HepG2 (cell line): ENCODE results near the gene FRMPD2. TPM values are rescaled to one million over a fixed set of nuclear protein-coding genes. Genes with fewer than 3 reads are reported as not detected.

Experiments used
- ATAC-seq: fragments of 200-7000 bp; cut with Tn5 transposase; 3 replicates; pipeline ENCODE4 v1.9.1; 2020; ENCODE audit warnings: mild to moderate bottlenecking, moderate library complexity
- BruUV-seq: library from RNA; stranded (reverse); fragments of 400-500 nt; replicated peaks from 2 replicates; lab custom pipeline; 2021; lab: Mats Ljungman, UMichigan
- CTCF ChIA-PET: fragments of 300-600 bp; formaldehyde crosslinking; extraction: SDS; loops from one replicate; lab custom pipeline; 2021; ENCODE audit warnings: low total read pairs, inconsistent platforms, low intra/inter-chr PET ratio; lab: Yijun Ruan, JAX
- POLR2A ChIA-PET: fragments of 350-600 bp; sonication (Branson Sonifier 250); formaldehyde crosslinking; loops from one replicate; lab custom pipeline; 2020; ENCODE audit warnings: antibody characterized with exemption, inconsistent platforms; lab: Yijun Ruan, JAX
- DNase-seq: peaks from one replicate; pipeline ENCODE4 v3.0.0-alpha.2; 2015; ENCODE audit warnings: low spot score
- FAIRE-seq: peaks from 3 replicates; lab custom pipeline; 2011; peaks lifted over from hg19 to GRCh38; lab: Jason Lieb, UNC
- H2AFZ ChIP-seq: one replicate; pipeline ENCODE4 v1.6.1; 2011; ENCODE audit warnings: low read length, inconsistent platforms
- H3K27ac ChIP-seq: fragments of 300-600 bp; 3 replicates; pipeline ENCODE4 v1.8.0; 2011; ENCODE audit warnings: mixed run types, mild to moderate bottlenecking, mixed read lengths, low read length, inconsistent platforms; ENCODE audit not compliant: insufficient read depth; ENCODE audit errors: extremely low read length
- H3K27me3 ChIP-seq, 2 experiments: fragments of 200-600 bp in 1 of 2; 2 replicates in 1 of 2; 3 replicates in 1 of 2; pipeline versions ENCODE4 v1.6.0 to v1.8.0; 2011; ENCODE audit warnings: low read length in 2 of 2, mild to moderate bottlenecking in 2 of 2, moderate library complexity in 2 of 2, inconsistent platforms in 1 of 2; ENCODE audit not compliant: insufficient read depth in 2 of 2, control insufficient read depth in 1 of 2
- H3K36me3 ChIP-seq, 2 experiments: fragments of 200-600 bp in 1 of 2; replicated peaks in 1 of 2; 2 replicates in 1 of 2; 3 replicates in 1 of 2; pipeline versions ENCODE4 v1.5.1 to v1.8.0; 2011; ENCODE audit warnings: low read length in 2 of 2, inconsistent platforms in 1 of 2; ENCODE audit not compliant: insufficient read depth in 2 of 2, control insufficient read depth in 1 of 2
- H3K4me1 ChIP-seq: 2 replicates; pipeline ENCODE4 v1.5.1; 2012; ENCODE audit warnings: low read length, inconsistent platforms; ENCODE audit not compliant: insufficient read depth
- H3K4me2 ChIP-seq: 2 replicates; pipeline ENCODE4 v1.6.0; 2011; ENCODE audit warnings: low read depth, low read length, inconsistent platforms
- H3K4me3 ChIP-seq, 3 experiments: fragments of 200-600 bp in 1 of 3; sonication (generic), shearing (Covaris generic) in 1 of 3; replicated peaks in 1 of 3; 2 replicates each; pipeline ENCODE4 v1.5.1; 2011 to 2016; ENCODE audit warnings: low read length in 3 of 3, inconsistent platforms in 2 of 3, low read depth in 2 of 3, mild to moderate bottlenecking in 2 of 3, control low read depth in 1 of 3, mixed read lengths in 1 of 3; ENCODE audit not compliant: insufficient read depth in 1 of 3
- H3K79me2 ChIP-seq: one replicate; pipeline ENCODE4 v1.6.1; 2011; ENCODE audit warnings: low read length, inconsistent platforms; ENCODE audit not compliant: insufficient read depth
- H3K9ac ChIP-seq: 2 replicates; pipeline ENCODE4 v1.6.0; 2011; ENCODE audit warnings: mild to moderate bottlenecking, low read depth, low read length, inconsistent platforms; ENCODE audit not compliant: insufficient read depth
- H3K9me3 ChIP-seq: 2 replicates; pipeline ENCODE4 v1.5.1; 2012; ENCODE audit warnings: mild to moderate bottlenecking, low read length
- H4K20me1 ChIP-seq: 2 replicates; pipeline ENCODE4 v1.6.0; 2011; ENCODE audit warnings: inconsistent platforms, mild to moderate bottlenecking, low read length, moderate library complexity; ENCODE audit not compliant: insufficient read depth
- ATF6 ChIP-seq: sonication (generic); formaldehyde crosslinking; conservative IDR thresholded peaks from 2 replicates; pipeline ENCODE4 v1.4.0; 2020; ENCODE audit warnings: missing genetic modification reagents
- EEA1 ChIP-seq: sonication (generic); formaldehyde crosslinking; IDR thresholded peaks from 2 replicates; pipeline ENCODE4 v1.5.1; 2020; ENCODE audit warnings: mild to moderate bottlenecking, missing genetic modification reagents, borderline replicate concordance
- ELF1 ChIP-seq: sonication (generic); formaldehyde crosslinking; IDR thresholded peaks from 2 replicates; pipeline ENCODE4 v1.4.0; 2020; ENCODE audit warnings: missing genetic modification reagents
- FOXP4 ChIP-seq: sonication (generic); formaldehyde crosslinking; IDR thresholded peaks from 2 replicates; pipeline ENCODE4 v1.4.0; 2020; ENCODE audit warnings: missing genetic modification reagents
- HNRNPL ChIP-seq: fragments of 200-400 bp; formaldehyde crosslinking; IDR thresholded peaks from 2 replicates; pipeline ENCODE4 v1.6.1; 2017; ENCODE audit warnings: mild to moderate bottlenecking, low read depth, low read length
- IKZF4 ChIP-seq: sonication (generic); formaldehyde crosslinking; IDR thresholded peaks from 2 replicates; pipeline ENCODE4 v1.5.1; 2020; ENCODE audit warnings: borderline replicate concordance, mild to moderate bottlenecking, low read depth, missing genetic modification reagents; ENCODE audit errors: not compliant biosample characterization
- IKZF5 ChIP-seq: IDR thresholded peaks from 2 replicates; pipeline ENCODE4 v1.6.1; 2018; ENCODE audit warnings: missing genetic modification reagents, mild to moderate bottlenecking, missing compliant biosample characterization
- NFE2L1 ChIP-seq: sonication (generic); formaldehyde crosslinking; IDR thresholded peaks from 2 replicates; pipeline ENCODE4 v1.4.0; 2020; ENCODE audit warnings: missing genetic modification reagents, mild to moderate bottlenecking, borderline replicate concordance
- RBAK ChIP-seq: sonication (generic); formaldehyde crosslinking; IDR thresholded peaks from 2 replicates; pipeline ENCODE4 v1.5.1; 2020; ENCODE audit warnings: mild to moderate bottlenecking, missing genetic modification reagents
- THAP11 ChIP-seq: IDR thresholded peaks from 2 replicates; pipeline ENCODE4 v1.6.1; 2016; ENCODE audit warnings: missing biosample characterization, missing genetic modification reagents
- ZFX ChIP-seq: sonication (generic); formaldehyde crosslinking; IDR thresholded peaks from 2 replicates; pipeline ENCODE4 v1.4.0; 2020; ENCODE audit warnings: mild to moderate bottlenecking, low read depth, missing genetic modification reagents, moderate library complexity
- ZNF180 ChIP-seq: sonication (generic); formaldehyde crosslinking; IDR thresholded peaks from 2 replicates; pipeline ENCODE4 v1.4.0; 2020; ENCODE audit warnings: low read depth, missing genetic modification reagents, borderline replicate concordance
- ZNF576 ChIP-seq: sonication (generic); formaldehyde crosslinking; IDR thresholded peaks from 2 replicates; pipeline ENCODE4 v1.4.0; 2020; ENCODE audit warnings: mild to moderate bottlenecking, missing genetic modification reagents
- ZNF614 ChIP-seq: IDR thresholded peaks from 2 replicates; pipeline ENCODE4 v1.6.1; 2018; ENCODE audit warnings: missing biosample characterization, missing genetic modification reagents, inconsistent platforms, borderline replicate concordance
- ZNF839 ChIP-seq: sonication (generic); formaldehyde crosslinking; IDR thresholded peaks from 2 replicates; pipeline ENCODE4 v1.4.0; 2020; ENCODE audit warnings: missing genetic modification reagents, mild to moderate bottlenecking, borderline replicate concordance
- WGBS: methylation state at CpG from one replicate; pipeline ENCODE4 v1.1.6; 2017; ENCODE audit warnings: low lambda C conversion rate; 5-methylcytosine and 5-hydroxymethylcytosine counted together
- in situ Hi-C: cut with HindIII; loops from 2 replicates; pipeline ENCODE4 v1.10.0; 2017; ENCODE audit warnings: low pct_unique_long_range_greater_than_20kb; ENCODE audit not compliant: extremely low pct_ligation_motif_present
- intact Hi-C: fragments of 100-400 bp; cut with micrococcal nuclease; formaldehyde crosslinking; loops from one replicate; pipeline ENCODE4 v1.10.0; 2022; ENCODE audit not compliant: unreplicated experiment
- polyA plus RNA-seq, 8 experiments: library from polyadenylated mRNA; depleted of rRNA in 3 of 8; stranded (reverse) in 7 of 8; unstranded in 1 of 8; fragments of >200 nt; fragmentation: Illumina TruSeq in 4 of 8; extraction: Trizol in 4 of 8; gene quantifications; 2 replicates each; pipeline versions ENCODE4 v1.2.1 to v1.2.3, GENCODE V29; 2011 to 2016; ENCODE audit warnings: low read depth in 4 of 8, missing spikeins in 1 of 8, mixed read lengths in 1 of 8; ENCODE audit not compliant: insufficient read depth in 1 of 8
- total RNA-seq, 5 experiments: library from RNA; depleted of rRNA; stranded (reverse); fragments of >200 nt; fragmentation: Illumina TruSeq; extraction: Trizol; gene quantifications; 2 replicates each; pipeline ENCODE4 v1.2.3, GENCODE V29; 2016; ENCODE audit warnings: low read depth in 1 of 5

The FRMPD2 gene
- total and polyA plus RNA-seq, 2 of the 13 experiments (the other 11 are each of a cell fraction or from before 2014, with no cell fraction given), result 0.45 to 1.3 TPM

- Histone ChIP-seq H4K20me1 (no peaks in the 10 kb centered on the region), H3K9me3 (no peaks in the 10 kb centered on the region), H3K27ac (no peak overlapping the region), H3K4me2 (no peak overlapping the region), H3K4me3 (no peak overlapping the region), H2AFZ (no peak overlapping the region), H3K9ac (no peak overlapping the region), H3K79me2 (no peaks in the 10 kb centered on the region), H3K27me3 (0 out of 5 replicates have a peak, but pooled peaks cover 0 to 5% of the 10 kb centered on the region in 2 experiments), H3K4me1 (peaks cover 23% of the 10 kb centered on the region), H3K36me3 (no peaks in the 10 kb centered on the region)
- no peak for ATAC-seq
- DNase-seq, result no peak
- ChIA-PET CTCF (no interaction called here), POLR2A (no interaction called here)
- no TSS peak for BruUV-seq
- no peak for TF ChIP-seq ELF1 (CRISPR knock-in tag)
- no peak for TF ChIP-seq THAP11
- TF ChIP-seq IKZF4 (CRISPR knock-in tag), result no peak
- no peak for TF ChIP-seq NFE2L1 (CRISPR knock-in tag)
- TF ChIP-seq ZFX (CRISPR knock-in tag), result no peak
- TF ChIP-seq ZNF576 (CRISPR knock-in tag), result no peak
- no peak for TF ChIP-seq EEA1 (CRISPR knock-in tag)
- TF ChIP-seq HNRNPL, result no peak
- no peak for TF ChIP-seq ZNF839 (CRISPR knock-in tag)
- TF ChIP-seq ZNF614, result no peak
- no peak for TF ChIP-seq IKZF5
- TF ChIP-seq ATF6 (CRISPR knock-in tag), result no peak
- no peak for TF ChIP-seq RBAK
- no peak for TF ChIP-seq ZNF180 (CRISPR knock-in tag)
- no peak for TF ChIP-seq FOXP4
- WGBS, result 52% methylated on average over 1 of the region's 1 CpG
- intact Hi-C loops, result no loop called here
- in situ Hi-C loops, result no loop called here
- no peak for FAIRE-seq
Observed at GRCh38 chr10:48286356-48286755, 11.9 kb upstream of the FRMPD2 start.
